BJ (cell line): Measurements from ENCODE around the gene ATP13A2. TPM values are rescaled to one million over a fixed set of nuclear protein-coding genes. Genes with fewer than 3 reads are reported as not detected.

ENCODE experiments used
- CTCF ChIA-PET: fragments of 350-600 bp; formaldehyde crosslinking; extraction: SDS; loops from one replicate; lab custom pipeline; 2021; ENCODE audit warnings: antibody characterized with exemption, inconsistent platforms; lab: Yijun Ruan, JAX
- POLR2A ChIA-PET: fragments of 300-600 bp; sonication (Branson Sonifier 250); formaldehyde crosslinking; extraction: SDS; loops from one replicate; lab custom pipeline; 2021; ENCODE audit warnings: antibody characterized with exemption; lab: Charles Lee
- DNase-seq: peaks from one replicate; pipeline ENCODE4 v3.0.0-alpha.2; 2011; ENCODE audit warnings: low read depth
- H3K27me3 ChIP-seq: 2 replicates; pipeline ENCODE4 v1.6.0; 2011; ENCODE audit warnings: low read length; ENCODE audit not compliant: control insufficient read depth, insufficient read depth
- H3K36me3 ChIP-seq: 2 replicates; pipeline ENCODE4 v1.5.1; 2011; ENCODE audit warnings: low read length; ENCODE audit not compliant: control insufficient read depth, insufficient read depth
- H3K4me3 ChIP-seq: 2 replicates; pipeline ENCODE4 v1.5.1; 2011; ENCODE audit warnings: low read depth, mild to moderate bottlenecking, control low read depth, low read length
- polyA plus RNA-seq: library from polyadenylated mRNA; depleted of rRNA; stranded (reverse); fragments of >200 nt; gene quantifications from 2 replicates; pipeline ENCODE4 v1.2.3, GENCODE V29; 2011
- TF ChIP-seq, protein P1 (sequence below): IDR thresholded peaks from 2 replicates; pipeline ENCODE4 v1.5.1; 2011; ENCODE audit warnings: low read depth, mild to moderate bottlenecking, control low read depth, inconsistent platforms, low read length, moderate library complexity; ENCODE audit not compliant: insufficient read depth

Gene ATP13A2
- polyA plus RNA-seq, 1 experiment, result 25.5 TPM

DNA sequence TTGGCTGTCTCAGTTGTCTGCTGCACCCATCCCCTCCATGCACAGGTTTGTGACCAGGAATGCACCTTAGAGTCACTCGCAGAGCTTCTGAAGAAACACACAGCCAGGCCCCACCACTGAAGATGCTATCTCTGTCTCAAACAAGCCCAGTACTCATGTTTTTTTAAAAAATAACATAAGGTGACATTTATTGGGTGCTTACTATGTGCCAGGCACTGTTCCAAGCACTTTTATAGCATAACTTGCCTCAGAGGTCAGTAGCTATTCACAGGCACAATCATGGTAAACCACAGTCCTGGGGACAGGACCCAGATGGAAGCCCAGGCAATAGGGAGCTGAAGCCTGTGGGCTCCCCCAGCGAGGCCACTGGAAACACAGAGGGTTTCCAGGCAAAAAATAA lies 8.8 kb upstream of the ATP13A2 start:
- peak; percentile 65 for DNase-seq
- Histone ChIP-seq H3K4me3 (no peak overlapping the region), H3K36me3 (peaks cover 26% of the 10 kb centered on the region), H3K27me3 (no peaks in the 10 kb centered on the region)
- ChIA-PET CTCF (interaction anchor here (0.8 to 2.4 kb wide), 2 partner anchors 12 to 60 kb away, joined by 3 to 12 read pairs; no protein-coding TSS in a partner anchor), POLR2A (no interaction called here)
- TF ChIP-seq, protein P1, sequence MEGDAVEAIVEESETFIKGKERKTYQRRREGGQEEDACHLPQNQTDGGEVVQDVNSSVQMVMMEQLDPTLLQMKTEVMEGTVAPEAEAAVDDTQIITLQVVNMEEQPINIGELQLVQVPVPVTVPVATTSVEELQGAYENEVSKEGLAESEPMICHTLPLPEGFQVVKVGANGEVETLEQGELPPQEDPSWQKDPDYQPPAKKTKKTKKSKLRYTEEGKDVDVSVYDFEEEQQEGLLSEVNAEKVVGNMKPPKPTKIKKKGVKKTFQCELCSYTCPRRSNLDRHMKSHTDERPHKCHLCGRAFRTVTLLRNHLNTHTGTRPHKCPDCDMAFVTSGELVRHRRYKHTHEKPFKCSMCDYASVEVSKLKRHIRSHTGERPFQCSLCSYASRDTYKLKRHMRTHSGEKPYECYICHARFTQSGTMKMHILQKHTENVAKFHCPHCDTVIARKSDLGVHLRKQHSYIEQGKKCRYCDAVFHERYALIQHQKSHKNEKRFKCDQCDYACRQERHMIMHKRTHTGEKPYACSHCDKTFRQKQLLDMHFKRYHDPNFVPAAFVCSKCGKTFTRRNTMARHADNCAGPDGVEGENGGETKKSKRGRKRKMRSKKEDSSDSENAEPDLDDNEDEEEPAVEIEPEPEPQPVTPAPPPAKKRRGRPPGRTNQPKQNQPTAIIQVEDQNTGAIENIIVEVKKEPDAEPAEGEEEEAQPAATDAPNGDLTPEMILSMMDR, result no peak

DNA sequence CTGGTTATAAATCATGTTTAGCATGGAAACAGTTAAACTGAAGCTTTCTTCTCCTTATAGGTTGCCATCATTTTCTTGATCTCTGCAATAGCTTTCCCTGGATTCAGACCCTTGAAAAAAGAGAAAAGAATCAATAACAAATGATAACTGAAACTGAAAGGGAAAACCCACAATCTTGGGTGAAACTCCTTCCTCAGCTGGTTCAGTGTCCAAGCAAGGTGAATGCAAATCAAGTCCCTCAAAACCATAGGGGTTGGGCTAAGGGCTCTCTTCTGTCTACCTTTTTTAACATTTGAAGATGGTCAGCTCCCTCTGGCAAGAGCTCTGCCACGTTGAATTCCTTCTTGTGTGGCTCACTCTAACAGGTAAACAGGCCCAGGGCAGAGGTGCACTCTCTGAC lies 7.1 kb upstream of the ATP13A2 start:
- TF ChIP-seq, protein P1, result no peak
- Histone ChIP-seq H3K4me3 (no peak overlapping the region), H3K36me3 (peaks cover 24% of the 10 kb centered on the region), H3K27me3 (no peaks in the 10 kb centered on the region)
- CTCF ChIA-PET, result interaction anchor here (1.1 to 2.0 kb wide), 3 partner anchors 8 to 58 kb away, joined by 4 to 8 read pairs (median 7); no protein-coding TSS in a partner anchor
- DNase-seq, result no peak
- POLR2A ChIA-PET, result no interaction called here

DNA sequence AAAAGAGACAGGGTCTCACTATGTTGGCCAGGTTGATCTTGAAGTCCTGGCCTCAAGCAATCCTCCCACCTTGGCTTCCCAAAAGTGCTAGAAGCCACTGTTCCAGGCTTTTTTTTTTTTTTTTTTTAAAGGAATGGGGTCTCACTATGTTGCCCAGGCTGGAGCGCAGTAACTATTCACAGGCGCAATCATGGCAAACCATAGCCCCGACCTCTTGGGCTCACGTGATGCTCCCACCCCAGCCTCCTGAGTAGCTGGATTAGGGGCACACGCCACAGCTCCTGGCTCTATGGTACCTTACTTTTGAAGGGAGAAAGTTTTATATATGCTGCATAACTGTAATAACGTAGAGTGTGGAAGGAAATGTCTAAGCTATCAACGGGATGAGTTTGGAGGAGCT lies 5.7 kb upstream of the ATP13A2 start:
- DNase-seq, result no peak
- TF ChIP-seq, protein P1, result no peak
- ChIA-PET CTCF (interaction anchor here (1.1 kb wide), 1 partner anchor 15 kb away, joined by 3 read pairs; no protein-coding TSS in a partner anchor), POLR2A (no interaction called here)
- H3K4me3 ChIP-seq, result no peak overlapping the region
- peaks cover 18% of the 10 kb centered on the region for H3K36me3 ChIP-seq
- no peaks in the 10 kb centered on the region for H3K27me3 ChIP-seq

DNA sequence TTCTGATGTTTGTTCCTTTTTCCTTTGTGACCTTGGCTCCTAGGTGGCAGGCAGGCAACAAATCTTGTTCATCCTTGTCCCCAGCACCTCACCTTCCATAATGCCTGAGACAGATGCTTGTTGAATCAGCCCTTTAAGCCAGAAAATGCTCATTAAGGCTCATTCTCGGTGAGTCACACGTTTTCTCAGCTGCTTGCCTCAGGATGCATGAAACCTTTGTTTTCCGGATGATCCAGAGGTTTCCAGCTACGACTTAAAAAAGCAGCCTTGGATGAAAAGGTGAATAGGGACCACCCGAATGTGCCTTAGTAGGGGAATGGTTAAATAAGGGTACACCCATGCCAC lies 4.6 kb upstream of the ATP13A2 start:
- CTCF ChIA-PET, result interaction anchor here (0.6 kb wide), 1 partner anchor 1686 kb away, joined by 3 read pairs; no protein-coding TSS in a partner anchor
- Histone ChIP-seq H3K4me3 (no peak overlapping the region), H3K27me3 (no peaks in the 10 kb centered on the region), H3K36me3 (peaks cover 12% of the 10 kb centered on the region)
- TF ChIP-seq, protein P1, result no peak
- peak; percentile 11 for DNase-seq
- POLR2A ChIA-PET, result no interaction called here

DNA sequence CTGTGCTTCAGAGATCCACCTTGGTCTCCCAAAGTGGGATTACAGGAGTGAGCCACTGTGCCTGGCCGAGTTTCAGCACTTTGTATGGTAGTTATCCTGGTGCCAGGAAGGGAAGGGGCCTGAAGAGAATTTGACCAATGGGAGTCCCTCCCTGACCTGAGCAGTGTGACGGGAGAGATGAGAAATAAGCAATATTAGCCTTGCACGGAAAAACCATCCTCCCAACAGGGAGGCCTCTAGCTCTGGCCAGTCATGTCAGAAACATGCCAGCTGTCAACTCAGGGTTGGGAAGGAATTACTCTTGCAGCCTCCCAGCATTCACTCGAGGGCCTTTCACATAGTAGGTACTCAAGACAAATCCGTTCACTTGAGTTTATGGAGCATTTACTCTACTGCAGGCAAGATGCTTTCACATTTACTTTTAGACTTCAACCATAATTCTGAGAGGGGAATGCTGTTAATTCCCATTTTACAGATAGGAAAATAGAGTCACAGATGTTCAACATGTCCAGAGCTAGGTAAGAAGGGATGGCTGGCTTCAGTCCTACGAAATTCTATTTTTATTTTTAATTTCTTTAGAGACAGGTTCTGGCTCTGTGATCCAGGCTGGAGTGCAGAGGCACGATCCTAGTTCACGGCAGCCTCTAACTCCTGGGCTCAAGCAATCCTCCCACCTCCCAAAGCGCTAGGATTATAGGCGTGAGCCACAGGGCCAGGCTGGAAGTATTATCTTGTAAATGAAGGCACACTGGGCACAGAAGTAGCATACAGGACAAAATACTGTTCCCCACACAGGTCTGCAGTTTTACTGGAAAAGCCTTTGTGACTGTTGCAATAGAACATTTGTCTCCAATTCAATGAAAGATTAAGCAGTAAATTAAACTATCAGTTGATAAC lies 3.2 kb upstream of the ATP13A2 start:
- peaks cover 6% of the 10 kb centered on the region for H3K36me3 ChIP-seq
- no peak overlapping the region for H3K4me3 ChIP-seq
- ChIA-PET CTCF (interaction anchor here (1.9 kb wide), 1 partner anchor 63 kb away, joined by 6 read pairs; no protein-coding TSS in a partner anchor), POLR2A (no interaction called here)
- DNase-seq, result no peak
- TF ChIP-seq, protein P1, result no peak
- no peaks in the 10 kb centered on the region for H3K27me3 ChIP-seq
